GM23248 (cell line): ENCODE data around the gene CDC14B. TPM values are rescaled to one million over a fixed set of nuclear protein-coding genes. Genes with fewer than 3 reads are reported as not detected.
"Not testable (repeated sequence)": the region's sequence is repeated elsewhere in the genome, so short reads cannot be mapped to it uniquely, and the experiment has no call there.

Experiments used
- DNase-seq: peaks from one replicate; pipeline ENCODE4 v3.0.0-alpha.2; 2015
- H2AFZ ChIP-seq: fragments of 200-600 bp; sonication (generic); 2 replicates; pipeline ENCODE4 v1.6.1; 2016; ENCODE audit warnings: antibody characterized with exemption
- H3F3A ChIP-seq: fragments of 200-600 bp; sonication (generic); 2 replicates; pipeline ENCODE4 v1.6.1; 2016; ENCODE audit warnings: mild to moderate bottlenecking, antibody characterized with exemption, mixed run types; ENCODE audit not compliant: insufficient read depth
- H3K27ac ChIP-seq: fragments of 200-600 bp; sonication (generic); 2 replicates; pipeline ENCODE4 v1.5.1; 2016; ENCODE audit warnings: mild to moderate bottlenecking
- H3K27me3 ChIP-seq: fragments of 200-600 bp; sonication (generic); replicated peaks from 2 replicates; pipeline ENCODE4 v1.6.1; 2016; ENCODE audit warnings: mild to moderate bottlenecking; ENCODE audit not compliant: insufficient read depth
- H3K36me3 ChIP-seq: fragments of 200-600 bp; sonication (generic); 2 replicates; pipeline ENCODE4 v1.6.1; 2016; ENCODE audit warnings: low read depth, mild to moderate bottlenecking
- H3K4me1 ChIP-seq: fragments of 200-600 bp; sonication (generic); 2 replicates; pipeline ENCODE4 v1.6.1; 2016; ENCODE audit warnings: mild to moderate bottlenecking; ENCODE audit not compliant: insufficient read depth
- H3K4me2 ChIP-seq: fragments of 200-600 bp; sonication (generic); one replicate; pipeline ENCODE4 v1.6.1; 2016; ENCODE audit warnings: mild to moderate bottlenecking; ENCODE audit not compliant: unreplicated experiment
- H3K4me3 ChIP-seq: fragments of 200-600 bp; sonication (generic); 2 replicates; pipeline ENCODE4 v1.5.1; 2016; ENCODE audit warnings: mild to moderate bottlenecking
- H3K79me2 ChIP-seq: fragments of 200-600 bp; sonication (generic); 2 replicates; pipeline ENCODE4 v1.6.1; 2016; ENCODE audit warnings: mild to moderate bottlenecking; ENCODE audit not compliant: insufficient read depth
- H3K9ac ChIP-seq: fragments of 200-600 bp; sonication (generic); 2 replicates; pipeline ENCODE4 v1.6.1; 2016; ENCODE audit warnings: mild to moderate bottlenecking
- H3K9me2 ChIP-seq: fragments of 200-600 bp; sonication (generic); 2 replicates; pipeline ENCODE4 v1.6.1; 2016; ENCODE audit warnings: mixed run types, mild to moderate bottlenecking, moderate library complexity; ENCODE audit not compliant: insufficient read depth
- H3K9me3 ChIP-seq: fragments of 200-600 bp; sonication (generic); one replicate; pipeline ENCODE4 v1.6.1; 2017; ENCODE audit warnings: low read depth
- H4K20me1 ChIP-seq: fragments of 200-600 bp; sonication (generic); 2 replicates; pipeline ENCODE4 v1.6.0; 2016; ENCODE audit not compliant: insufficient read depth
- EZH2 ChIP-seq: fragments of 200-600 bp; sonication (generic); IDR thresholded peaks from 2 replicates; pipeline ENCODE4 v1.6.1; 2018; ENCODE audit warnings: antibody characterized with exemption, mild to moderate bottlenecking; ENCODE audit not compliant: insufficient read depth, poor library complexity, severe bottlenecking
- EZH2phosphoT487 ChIP-seq: fragments of 200-600 bp; sonication (generic); IDR thresholded peaks from 2 replicates; pipeline ENCODE4 v1.6.1; 2018; ENCODE audit warnings: antibody characterized with exemption, moderate library complexity, mild to moderate bottlenecking, low read depth; ENCODE audit not compliant: insufficient read depth
- WGBS, 2 experiments: methylation state at CpG; one replicate each; pipeline ENCODE4 v1.1.6; 2015 to 2017; ENCODE audit warnings: low lambda C conversion rate in 2 of 2, low coverage in 1 of 2; ENCODE audit errors: missing lambda C conversion rate in 2 of 2; 5-methylcytosine and 5-hydroxymethylcytosine counted together
- in situ Hi-C: fragments of 300-500 bp; cut with MboI; formaldehyde crosslinking; loops from 2 replicates; pipeline ENCODE4 v1.15.0; 2020
- polyA plus RNA-seq: library from polyadenylated mRNA; unstranded; fragments of >200 nt; fragmentation: Nextera tagmentation; extraction: Ambion mirVana; gene quantifications from 2 replicates; pipeline ENCODE4 v1.2.1, GENCODE V29; 2016
- total RNA-seq: library from RNA; depleted of rRNA; stranded (reverse); fragments of >200 nt; shearing (Covaris generic); gene quantifications from 2 replicates; pipeline ENCODE4 v1.2.3, GENCODE V29; 2014

The CDC14B gene
- total and polyA plus RNA-seq, 2 experiments from 2014 or later, result 8.1 to 17.2 TPM

GRCh38 chr9:96636368-96636767 lies 16.7 kb upstream of the CDC14B start:
- peaks cover 9% of the 10 kb centered on the region; the same call in 1 of the 2 replicates for H3F3A ChIP-seq
- no peaks in the 10 kb centered on the region for H3K36me3 ChIP-seq
- no peaks in the 10 kb centered on the region for H3K9me3 ChIP-seq
- H3K79me2 ChIP-seq, result no peaks in the 10 kb centered on the region
- H3K4me2 ChIP-seq, result no peak overlapping the region
- TF ChIP-seq EZH2phosphoT487 (no peak), EZH2 (no peak)
- H4K20me1 ChIP-seq, result no peaks in the 10 kb centered on the region
- DNase-seq, result no peak
- 93 to 100% methylated on average over 1 of the region's 1 CpG for WGBS, 2 experiments
- in situ Hi-C loops, result no loop called here
- no peak overlapping the region for H3K4me3 ChIP-seq
- no peak overlapping the region for H3K27ac ChIP-seq
- peaks cover 11% of the 10 kb centered on the region; the same call in 1 of the 2 replicates for H3K4me1 ChIP-seq
- H3K9ac ChIP-seq, result no peak overlapping the region
- no peaks in the 10 kb centered on the region for H3K27me3 ChIP-seq
- no peaks in the 10 kb centered on the region for H3K9me2 ChIP-seq
- no peak overlapping the region for H2AFZ ChIP-seq

- WGBS, 2 experiments, result 90 to 92% methylated on average over 8 of the region's 8 CpGs
- H3K4me3 ChIP-seq, H3K4me2 ChIP-seq, H3K27me3 ChIP-seq, H3K9me3 ChIP-seq, in situ Hi-C loops, H4K20me1 ChIP-seq, H2AFZ ChIP-seq, DNase-seq, H3K36me3 ChIP-seq, H3K4me1 ChIP-seq, H3K27ac ChIP-seq, H3K9ac ChIP-seq, H3F3A ChIP-seq, H3K79me2 ChIP-seq, H3K9me2 ChIP-seq: not testable (repeated sequence)
Measured at GRCh38 chr9:96633579-96633978, 13.9 kb upstream of the CDC14B start.

GRCh38 chr9:96626912-96627311 lies 7.3 kb upstream of the CDC14B start:
- WGBS, 2 experiments, result 94 to 99% methylated on average over 6 of the region's 6 CpGs
- Histone ChIP-seq H3K9me3 (no peaks in the 10 kb centered on the region), H3K79me2 (no peaks in the 10 kb centered on the region), H4K20me1 (no peaks in the 10 kb centered on the region), H3K4me2 (no peak overlapping the region), H3K27me3 (no peaks in the 10 kb centered on the region), H3F3A (no peaks in the 10 kb centered on the region), H3K9me2 (no peaks in the 10 kb centered on the region), H3K4me1 (peaks cover 10% of the 10 kb centered on the region), H3K27ac (no peak overlapping the region), H2AFZ (no peak overlapping the region), H3K36me3 (no peaks in the 10 kb centered on the region), H3K9ac (no peak overlapping the region), H3K4me3 (no peak overlapping the region)
- TF ChIP-seq EZH2 (no peak), EZH2phosphoT487 (no peak)
- DNase-seq, result no peak
- in situ Hi-C loops, result no loop called here

GRCh38 chr9:96621618-96622017 lies 2.0 kb upstream of the CDC14B start:
- in situ Hi-C loops, result no loop called here
- Histone ChIP-seq H2AFZ (no peak overlapping the region), H3K4me2 (no peak overlapping the region), H3K79me2 (peaks cover 19% of the 10 kb centered on the region; the same call in 1 of the 2 replicates), H3K4me1 (no peaks in the 10 kb centered on the region), H3K4me3 (no peak overlapping the region), H3K9me2 (no peaks in the 10 kb centered on the region), H3K27me3 (no peaks in the 10 kb centered on the region), H3K9me3 (no peaks in the 10 kb centered on the region), H3K27ac (no peak overlapping the region), H4K20me1 (no peaks in the 10 kb centered on the region), H3K9ac (no peak overlapping the region), H3K36me3 (no peaks in the 10 kb centered on the region), H3F3A (peaks cover 26% of the 10 kb centered on the region)
- TF ChIP-seq EZH2 (no peak), EZH2phosphoT487 (no peak)
- 84 to 86% methylated on average over 4 of the region's 4 CpGs for WGBS, 2 experiments
- DNase-seq, result peak; percentile 33

GRCh38 chr9:96620832-96621269 lies 1.2 kb upstream of the CDC14B start:
- H3K4me3 ChIP-seq, result no peak overlapping the region
- H3K4me2 ChIP-seq, result no peak overlapping the region
- peaks cover 24% of the 10 kb centered on the region; the same call in 1 of the 2 replicates for H3K79me2 ChIP-seq
- H3K9ac ChIP-seq, result no peak overlapping the region
- WGBS, 2 experiments, result 78 to 82% methylated on average over 7 of the region's 7 CpGs
- H3K27ac ChIP-seq, result no peak overlapping the region
- no peaks in the 10 kb centered on the region for H3K36me3 ChIP-seq
- peaks cover 28% of the 10 kb centered on the region for H3F3A ChIP-seq
- no peaks in the 10 kb centered on the region for H3K27me3 ChIP-seq
- no peaks in the 10 kb centered on the region for H3K9me2 ChIP-seq
- H3K4me1 ChIP-seq, result no peaks in the 10 kb centered on the region
- no peak overlapping the region for H2AFZ ChIP-seq
- no peaks in the 10 kb centered on the region for H4K20me1 ChIP-seq
- H3K9me3 ChIP-seq, result no peaks in the 10 kb centered on the region
- in situ Hi-C loops, result no loop called here
- DNase-seq, result no peak
- no peak for TF ChIP-seq EZH2phosphoT487
- no peak for TF ChIP-seq EZH2
